IgD-negative memory B cell (primary cell): Measurements from ENCODE around the gene SH3BP5. TPM values are rescaled to one million over a fixed set of nuclear protein-coding genes. Genes with fewer than 3 reads are reported as not detected.
"Not testable (repeated sequence)": the region's sequence is repeated elsewhere in the genome, so short reads cannot be mapped to it uniquely, and the experiment has no call there.

Source experiments
- H3K27ac Mint-ChIP-seq, 3 donors: one replicate each; pipeline ENCODE4 v1.8.0; 2020 to 2022; ENCODE audit warnings: mild to moderate bottlenecking in 3 of 3, mixed read lengths in 3 of 3, moderate library complexity in 1 of 3
- H3K27me3 Mint-ChIP-seq: one replicate; pipeline ENCODE4 v1.8.0; 2021; ENCODE audit warnings: mixed read lengths
- H3K36me3 Mint-ChIP-seq: one replicate; pipeline ENCODE4 v1.8.0; 2020; ENCODE audit warnings: mild to moderate bottlenecking, mixed read lengths
- H3K4me1 Mint-ChIP-seq, 3 donors: one replicate each; pipeline ENCODE4 v1.8.0; 2020 to 2022; ENCODE audit warnings: mixed read lengths in 3 of 3, mild to moderate bottlenecking in 1 of 3
- H3K4me3 Mint-ChIP-seq, 4 donors: one replicate each; pipeline ENCODE4 v1.8.0; 2020 to 2022; ENCODE audit warnings: mild to moderate bottlenecking in 4 of 4, mixed read lengths in 4 of 4, moderate library complexity in 3 of 4
- H3K9me3 Mint-ChIP-seq, 3 donors: one replicate each; pipeline ENCODE4 v1.8.0; 2020 to 2021; ENCODE audit warnings: mixed read lengths in 3 of 3, mild to moderate bottlenecking in 1 of 3
- polyA plus RNA-seq: library from polyadenylated mRNA; unstranded; fragments of 300-500 nt; fragmentation: Illumina TruSeq; gene quantifications from one replicate; pipeline ENCODE4 v1.2.3, GENCODE V29; 2021

Gene SH3BP5
- polyA plus RNA-seq, 1 donor from 2014 or later: 117 TPM

GRCh38 chr3:15356176-15356575, 23.8 kb upstream of the SH3BP5 start:
- H3K27ac Mint-ChIP-seq: peak overlapping the region; percentile 11 to 84 (median 63)
- H3K4me1 Mint-ChIP-seq: peaks cover 28 to 32% (median 31%) of the 10 kb centered on the region in 3 donors
- H3K36me3 Mint-ChIP-seq: peaks cover 4% of the 10 kb centered on the region
- no peaks in the 10 kb centered on the region for H3K27me3 Mint-ChIP-seq
- H3K4me3 Mint-ChIP-seq: peak overlapping the region in 2 of 4 donors; percentile 1 to 19
- H3K9me3 Mint-ChIP-seq: peaks cover 0 to 2% (median under 1%) of the 10 kb centered on the region in 3 donors

DNA sequence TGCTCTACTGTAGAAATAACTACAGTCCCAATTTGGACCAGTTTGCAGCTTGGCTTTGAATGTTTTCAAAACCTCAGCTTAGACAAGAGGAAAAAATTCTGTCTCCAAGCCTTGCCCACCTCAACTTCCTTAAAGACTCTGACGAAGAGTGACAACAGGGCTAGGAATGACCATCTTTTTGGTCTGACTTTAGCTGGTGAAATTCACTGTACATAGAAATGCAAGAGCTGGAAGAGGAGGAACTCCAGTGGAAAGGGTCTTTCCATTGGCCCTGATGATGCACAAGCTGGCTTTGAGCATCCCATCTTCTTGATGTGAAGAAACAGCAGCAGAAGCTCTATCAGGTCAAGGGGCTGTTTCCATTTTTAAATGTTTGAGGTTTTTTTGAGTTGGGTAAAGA, 22.7 kb upstream of the SH3BP5 start:
- peak overlapping the region in 1 of 3 donors; percentile 10 for H3K27ac Mint-ChIP-seq
- peak overlapping the region in 2 of 4 donors; percentile 43 to 58 for H3K4me3 Mint-ChIP-seq
- no peaks in the 10 kb centered on the region for H3K27me3 Mint-ChIP-seq
- H3K36me3 Mint-ChIP-seq: peaks cover 4% of the 10 kb centered on the region
- H3K9me3 Mint-ChIP-seq: peaks cover 2 to 4% (median 2%) of the 10 kb centered on the region in 3 donors
- peaks cover 23 to 27% (median 24%) of the 10 kb centered on the region in 3 donors for H3K4me1 Mint-ChIP-seq

GRCh38 chr3:15354485-15354884, 22.1 kb upstream of the SH3BP5 start:
- H3K9me3 Mint-ChIP-seq: peaks cover 2 to 4% (median 2%) of the 10 kb centered on the region in 3 donors
- H3K4me3 Mint-ChIP-seq: no peak overlapping the region
- peaks cover 4% of the 10 kb centered on the region for H3K36me3 Mint-ChIP-seq
- H3K4me1 Mint-ChIP-seq: peaks cover 23 to 30% (median 25%) of the 10 kb centered on the region in 3 donors
- no peak overlapping the region for H3K27ac Mint-ChIP-seq
- no peaks in the 10 kb centered on the region for H3K27me3 Mint-ChIP-seq

GRCh38 chr3:15350141-15350540, 17.8 kb upstream of the SH3BP5 start:
- peaks cover 36 to 43% (median 42%) of the 10 kb centered on the region in 3 donors for H3K4me1 Mint-ChIP-seq
- peaks cover 8% of the 10 kb centered on the region for H3K36me3 Mint-ChIP-seq
- H3K9me3 Mint-ChIP-seq: peaks cover 2 to 4% (median 4%) of the 10 kb centered on the region in 3 donors
- peaks cover 5% of the 10 kb centered on the region for H3K27me3 Mint-ChIP-seq
- H3K27ac Mint-ChIP-seq: no peak overlapping the region
- no peak overlapping the region for H3K4me3 Mint-ChIP-seq

DNA sequence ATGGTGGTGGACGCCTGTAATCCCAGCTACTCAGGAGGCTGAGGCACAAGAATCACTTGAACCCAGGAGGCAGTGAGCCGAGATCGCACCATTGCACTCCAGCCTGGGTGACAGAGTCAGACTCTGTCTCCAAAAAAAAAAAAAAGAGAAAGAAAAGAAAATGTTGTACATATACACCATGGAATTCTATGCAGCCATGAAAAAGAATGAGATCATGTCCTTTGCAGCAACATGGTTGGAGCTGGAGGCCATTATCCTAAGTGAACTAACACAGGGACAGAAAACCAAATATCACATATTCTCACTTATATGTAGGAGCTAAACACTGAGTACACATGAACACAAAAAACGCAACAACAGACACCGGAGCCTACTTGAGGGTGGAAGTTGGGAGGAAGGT, 17.1 kb upstream of the SH3BP5 start:
- H3K9me3 Mint-ChIP-seq, H3K27me3 Mint-ChIP-seq, H3K27ac Mint-ChIP-seq, H3K36me3 Mint-ChIP-seq: not testable (repeated sequence)
- Mint-ChIP-seq H3K4me3 (peak overlapping the region in 1 of 4 donors; percentile 34), H3K4me1 (peaks cover 37 to 45% (median 43%) of the 10 kb centered on the region in 3 donors)

DNA sequence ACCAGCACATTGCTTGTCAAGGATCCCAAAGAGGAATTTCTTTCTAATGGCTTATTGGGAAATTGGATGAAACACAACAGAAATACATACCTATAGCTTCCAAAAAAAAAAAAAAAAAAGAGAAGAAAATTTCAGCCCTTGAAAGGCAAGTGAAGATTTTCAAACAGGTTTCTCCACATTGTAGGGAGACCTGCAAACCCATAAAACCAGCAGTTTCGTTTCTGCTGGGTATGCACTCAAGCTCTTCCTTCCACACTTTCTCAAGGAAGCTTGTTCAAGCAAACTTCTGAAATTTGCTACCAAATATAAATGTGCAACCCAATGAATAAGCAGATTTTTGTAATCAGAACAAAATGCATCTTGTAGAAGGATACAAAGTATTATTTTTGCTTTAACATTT, 15.9 kb upstream of the SH3BP5 start:
- Mint-ChIP-seq H3K9me3 (peaks cover 4 to 7% (median 6%) of the 10 kb centered on the region in 3 donors), H3K27ac (peak overlapping the region in 2 of 3 donors; percentile 91 to 99), H3K4me1 (peaks cover 48 to 54% (median 52%) of the 10 kb centered on the region in 3 donors), H3K27me3 (peaks cover 5% of the 10 kb centered on the region), H3K4me3 (peak overlapping the region in 1 of 4 donors; percentile 90), H3K36me3 (peaks cover 8% of the 10 kb centered on the region)

DNA sequence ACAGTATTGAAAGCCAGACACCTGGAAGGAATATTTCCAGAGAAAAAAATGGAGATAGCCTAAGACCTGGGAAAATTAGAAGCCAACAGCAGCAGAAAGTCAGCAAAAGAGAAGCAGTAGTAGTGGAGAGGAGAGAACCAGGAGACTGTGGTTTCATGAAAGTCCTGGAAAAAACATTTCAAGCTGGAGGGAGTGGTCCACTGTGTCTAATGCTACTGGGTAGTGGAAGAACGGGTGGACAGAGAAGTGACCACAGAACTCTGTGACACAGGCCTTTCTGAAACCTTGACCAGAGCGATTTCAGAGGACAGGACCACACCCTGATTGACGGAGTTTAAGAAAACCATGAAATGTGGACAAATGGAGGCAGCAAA, 15.3 kb upstream of the SH3BP5 start:
- Mint-ChIP-seq H3K4me1 (peaks cover 48 to 54% (median 52%) of the 10 kb centered on the region in 3 donors), H3K27ac (peak overlapping the region; percentile 87 to 99 (median 91)), H3K4me3 (peak overlapping the region in 3 of 4 donors; percentile 9 to 90 (median 9)), H3K9me3 (peaks cover 4 to 7% (median 6%) of the 10 kb centered on the region in 3 donors), H3K27me3 (peaks cover 5% of the 10 kb centered on the region), H3K36me3 (peaks cover 8% of the 10 kb centered on the region)

DNA sequence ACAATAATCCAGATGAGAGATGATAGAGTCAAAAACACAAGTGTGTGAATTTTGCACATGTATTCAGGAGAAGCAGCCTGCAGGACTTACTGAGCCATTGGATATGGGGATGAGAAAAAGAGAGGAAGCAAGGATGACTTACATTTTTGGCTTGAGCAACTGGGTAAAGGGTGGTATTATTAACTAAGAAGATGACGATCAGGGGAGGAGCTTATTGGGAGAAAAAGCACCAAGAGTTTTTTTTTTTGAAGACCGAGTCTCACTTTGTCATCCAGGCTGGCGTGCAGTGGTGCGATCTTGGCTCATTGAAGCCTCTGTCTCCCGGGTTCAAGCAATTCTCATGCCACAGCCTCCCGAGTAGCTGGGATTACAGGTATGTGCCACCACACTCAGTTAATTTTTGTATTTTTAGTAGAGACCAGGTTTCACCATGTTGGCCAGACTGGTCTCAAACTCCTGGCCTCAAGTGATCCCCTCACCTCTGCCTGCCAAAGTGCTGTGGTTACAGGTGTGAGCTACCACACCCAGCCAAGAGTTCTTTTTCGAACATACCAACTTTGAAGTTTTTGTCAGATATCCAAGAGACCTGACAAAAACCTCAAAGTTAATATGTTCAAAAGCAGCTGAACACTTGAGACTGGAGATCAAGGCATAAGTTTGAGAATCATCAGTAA, 14.8 kb upstream of the SH3BP5 start:
- Mint-ChIP-seq H3K27ac (peak overlapping the region; percentile 87 to 99 (median 91)), H3K36me3 (peaks cover 6% of the 10 kb centered on the region), H3K27me3 (peaks cover 5% of the 10 kb centered on the region), H3K4me1 (peaks cover 48 to 58% (median 52%) of the 10 kb centered on the region in 3 donors), H3K4me3 (peak overlapping the region in 3 of 4 donors; percentile 9 to 90 (median 21)), H3K9me3 (peaks cover 4 to 7% (median 5%) of the 10 kb centered on the region in 3 donors)

- Mint-ChIP-seq H3K27ac (peak overlapping the region in 2 of 3 donors; percentile 91 to 99), H3K4me3 (peak overlapping the region in 2 of 4 donors; percentile 21 to 89), H3K9me3 (peaks cover 4 to 7% (median 4%) of the 10 kb centered on the region in 3 donors), H3K36me3 (peaks cover 4% of the 10 kb centered on the region), H3K4me1 (peaks cover 48 to 64% (median 53%) of the 10 kb centered on the region in 3 donors), H3K27me3 (peaks cover 5% of the 10 kb centered on the region)
These were observed 14.1 kb upstream of the SH3BP5 start for GRCh38 chr3:15346516-15346915.

DNA sequence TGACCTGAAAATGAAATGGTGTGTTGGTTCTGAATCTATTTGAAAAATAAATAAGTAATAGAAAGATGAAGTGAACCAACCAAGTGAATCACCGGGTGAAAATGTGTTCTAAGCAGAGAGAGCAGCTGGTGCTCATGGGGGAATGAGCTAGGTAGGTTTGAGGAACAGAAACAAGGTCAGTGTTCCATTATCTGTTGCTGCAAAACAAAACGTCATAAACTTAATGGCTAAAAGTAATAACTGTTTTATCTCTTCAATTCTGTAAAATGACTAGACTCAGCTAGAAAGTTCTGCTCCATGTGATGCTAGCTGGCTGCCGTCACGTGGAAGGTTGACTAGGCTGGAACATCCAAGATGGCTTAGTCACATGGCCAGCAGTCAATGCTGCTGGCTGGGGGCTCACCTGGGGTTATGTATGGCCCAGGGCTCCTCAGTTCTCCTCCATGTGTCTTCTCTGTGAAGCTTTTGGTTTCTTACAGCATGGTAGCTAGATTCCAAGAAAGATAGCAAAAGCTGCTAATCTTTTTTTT, 13.3 kb upstream of the SH3BP5 start:
- Mint-ChIP-seq H3K27me3 (peaks cover 5% of the 10 kb centered on the region), H3K9me3 (peaks cover 4% of the 10 kb centered on the region in 3 donors), H3K4me3 (peak overlapping the region; percentile 54 to 71 (median 64)), H3K4me1 (peaks cover 54 to 70% (median 58%) of the 10 kb centered on the region in 3 donors), H3K36me3 (peaks cover 4% of the 10 kb centered on the region), H3K27ac (peak overlapping the region; percentile 91 to 99 (median 96))

GRCh38 chr3:15345066-15345607, 12.8 kb upstream of the SH3BP5 start:
- peak overlapping the region; percentile 54 to 71 (median 64) for H3K4me3 Mint-ChIP-seq
- H3K4me1 Mint-ChIP-seq: peaks cover 56 to 70% (median 58%) of the 10 kb centered on the region in 3 donors
- H3K27me3 Mint-ChIP-seq: peaks cover 5% of the 10 kb centered on the region
- H3K9me3 Mint-ChIP-seq: peaks cover 0 to 4% (median 4%) of the 10 kb centered on the region in 3 donors
- peak overlapping the region; percentile 91 to 99 (median 96) for H3K27ac Mint-ChIP-seq
- H3K36me3 Mint-ChIP-seq: peaks cover 4% of the 10 kb centered on the region

DNA sequence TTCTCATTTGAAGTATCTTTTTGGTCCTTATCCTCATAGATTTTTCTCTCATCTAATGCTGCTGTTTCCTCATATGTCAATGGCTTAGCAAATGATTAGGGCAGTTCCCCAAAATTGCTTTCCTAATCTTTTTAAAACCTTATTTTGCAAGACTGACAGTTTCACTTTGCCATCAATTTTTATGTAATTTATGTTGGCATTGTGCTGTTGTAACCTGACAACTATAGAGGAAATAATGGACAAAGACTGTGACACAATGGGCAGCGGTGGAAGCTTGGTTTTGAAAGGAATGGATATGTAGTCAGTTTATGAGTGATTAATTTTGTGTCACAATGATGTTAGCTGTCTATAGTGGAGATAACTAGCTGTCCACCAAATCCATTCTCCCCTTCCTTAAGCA, 10.6 kb upstream of the SH3BP5 start:
- Mint-ChIP-seq H3K9me3 (peaks cover 0 to 4% (median 4%) of the 10 kb centered on the region in 3 donors), H3K4me1 (peaks cover 63 to 76% (median 63%) of the 10 kb centered on the region in 3 donors), H3K36me3 (peaks cover 4% of the 10 kb centered on the region), H3K27me3 (peaks cover 5% of the 10 kb centered on the region), H3K4me3 (no peak overlapping the region), H3K27ac (peak overlapping the region; percentile 10 to 86 (median 72))

- Mint-ChIP-seq H3K27me3 (peaks cover 2% of the 10 kb centered on the region), H3K4me3 (no peak overlapping the region), H3K36me3 (peaks cover 2% of the 10 kb centered on the region), H3K27ac (peak overlapping the region in 2 of 3 donors; percentile 57 to 64), H3K4me1 (peaks cover 56 to 70% (median 56%) of the 10 kb centered on the region in 3 donors), H3K9me3 (peaks cover 0 to 4% (median 4%) of the 10 kb centered on the region in 3 donors)
These were observed 9.9 kb upstream of the SH3BP5 start for GRCh38 chr3:15342246-15342645.

- Mint-ChIP-seq H3K27me3 (no peaks in the 10 kb centered on the region), H3K9me3 (peaks cover 0 to 4% (median 2%) of the 10 kb centered on the region in 3 donors), H3K4me1 (peaks cover 47 to 63% (median 48%) of the 10 kb centered on the region in 3 donors), H3K27ac (peak overlapping the region in 1 of 3 donors; percentile 80), H3K4me3 (peak overlapping the region in 2 of 4 donors; percentile 6 to 18), H3K36me3 (no peaks in the 10 kb centered on the region)
These were observed 8.8 kb upstream of the SH3BP5 start for GRCh38 chr3:15341030-15341726.
